ENCODE results near the gene PID1. TPM values are rescaled to one million over a fixed set of nuclear protein-coding genes. Genes with fewer than 3 reads are reported as not detected.

Gene PID1
- polyA plus RNA-seq, 1 of the 3 experiments (the other 2 are of a cell fraction), result 0.16 TPM

DNA sequence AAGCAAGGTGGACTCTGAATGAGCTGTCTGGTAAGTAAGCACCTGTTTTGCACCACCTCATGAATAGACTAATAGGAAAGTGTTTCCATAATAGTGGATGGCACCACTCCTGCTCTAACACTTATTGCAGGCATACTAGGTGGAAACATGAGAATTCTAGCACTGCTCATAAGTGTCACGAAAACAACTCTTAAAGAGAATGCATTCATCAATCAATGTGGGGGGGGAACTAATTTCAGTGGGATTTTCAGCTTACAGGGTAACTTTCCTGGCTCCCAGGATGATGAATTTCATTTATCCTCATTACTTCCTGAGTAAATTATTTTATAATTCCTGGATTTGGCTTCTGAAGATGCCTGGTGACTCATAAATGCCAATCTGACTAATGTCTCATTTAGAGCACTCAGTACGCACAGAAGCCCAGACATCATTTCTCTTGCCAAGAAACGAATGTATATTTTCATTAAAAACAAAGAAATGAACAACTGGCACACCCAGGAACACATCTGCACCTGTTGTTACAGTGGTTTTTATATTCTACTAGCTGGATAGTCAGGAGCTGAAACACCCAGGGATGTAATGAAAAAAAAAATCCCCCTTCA is 129.6 kb downstream of the PID1 start:
- CTCF ChIA-PET, result interaction anchor here (1.0 to 1.1 kb wide), 2 partner anchors 9 to 57 kb away, joined by 3 read pairs; no protein-coding TSS in a partner anchor

More for the DNA sequence above, 129.6 kb downstream of the PID1 start:
- no peaks in the 10 kb centered on the region for H3K9me2 ChIP-seq
- TF ChIP-seq RFX5 (IDR thresholded peaks at IDR 0.05; ENCODE audit: low read length) (no peak), TAF1 (IDR thresholded peaks at IDR 0.05; ENCODE audit: borderline replicate concordance, low read depth, low read length) (no peak), YY1 (IDR thresholded peaks at IDR 0.05; ENCODE audit: low read depth) (no peak), CHD2 (IDR thresholded peaks at IDR 0.05; ENCODE audit: low read length, partially characterized antibody) (no peak), TEAD4 (IDR thresholded peaks at IDR 0.05; ENCODE audit: borderline replicate concordance, insufficient read depth) (no peak), SIN3A (IDR thresholded peaks at IDR 0.05; ENCODE audit: borderline replicate concordance, low read depth, low read length) (no peak), GATA2 (CRISPR knock-in tag; IDR thresholded peaks at IDR 0.05) (no peak), TCF12 (IDR thresholded peaks at IDR 0.05) (no peak), RXRA (IDR thresholded peaks at IDR 0.05; ENCODE audit: borderline replicate concordance, low read depth) (no peak), GABPA (IDR thresholded peaks at IDR 0.05; ENCODE audit: low read depth) (no peak), JUND (IDR thresholded peaks at IDR 0.05) (no peak), RCOR1 (IDR thresholded peaks at IDR 0.05; ENCODE audit: low read length) (no peak), NFIC (IDR thresholded peaks at IDR 0.05; ENCODE audit: borderline replicate concordance) (no peak), FOXJ3 (CRISPR knock-in tag; IDR thresholded peaks at IDR 0.05) (no peak)
- TF ChIP-seq, protein P1, sequence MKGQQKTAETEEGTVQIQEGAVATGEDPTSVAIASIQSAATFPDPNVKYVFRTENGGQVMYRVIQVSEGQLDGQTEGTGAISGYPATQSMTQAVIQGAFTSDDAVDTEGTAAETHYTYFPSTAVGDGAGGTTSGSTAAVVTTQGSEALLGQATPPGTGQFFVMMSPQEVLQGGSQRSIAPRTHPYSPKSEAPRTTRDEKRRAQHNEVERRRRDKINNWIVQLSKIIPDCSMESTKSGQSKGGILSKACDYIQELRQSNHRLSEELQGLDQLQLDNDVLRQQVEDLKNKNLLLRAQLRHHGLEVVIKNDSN (IDR thresholded peaks at IDR 0.05; ENCODE audit: borderline replicate concordance, low read depth), result no peak
- TF ChIP-seq, protein P2, sequence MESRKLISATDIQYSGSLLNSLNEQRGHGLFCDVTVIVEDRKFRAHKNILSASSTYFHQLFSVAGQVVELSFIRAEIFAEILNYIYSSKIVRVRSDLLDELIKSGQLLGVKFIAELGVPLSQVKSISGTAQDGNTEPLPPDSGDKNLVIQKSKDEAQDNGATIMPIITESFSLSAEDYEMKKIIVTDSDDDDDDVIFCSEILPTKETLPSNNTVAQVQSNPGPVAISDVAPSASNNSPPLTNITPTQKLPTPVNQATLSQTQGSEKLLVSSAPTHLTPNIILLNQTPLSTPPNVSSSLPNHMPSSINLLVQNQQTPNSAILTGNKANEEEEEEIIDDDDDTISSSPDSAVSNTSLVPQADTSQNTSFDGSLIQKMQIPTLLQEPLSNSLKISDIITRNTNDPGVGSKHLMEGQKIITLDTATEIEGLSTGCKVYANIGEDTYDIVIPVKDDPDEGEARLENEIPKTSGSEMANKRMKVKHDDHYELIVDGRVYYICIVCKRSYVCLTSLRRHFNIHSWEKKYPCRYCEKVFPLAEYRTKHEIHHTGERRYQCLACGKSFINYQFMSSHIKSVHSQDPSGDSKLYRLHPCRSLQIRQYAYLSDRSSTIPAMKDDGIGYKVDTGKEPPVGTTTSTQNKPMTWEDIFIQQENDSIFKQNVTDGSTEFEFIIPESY (IDR thresholded peaks at IDR 0.05; ENCODE audit: borderline replicate concordance, low read depth), result no peak
- TF ChIP-seq, protein P3, sequence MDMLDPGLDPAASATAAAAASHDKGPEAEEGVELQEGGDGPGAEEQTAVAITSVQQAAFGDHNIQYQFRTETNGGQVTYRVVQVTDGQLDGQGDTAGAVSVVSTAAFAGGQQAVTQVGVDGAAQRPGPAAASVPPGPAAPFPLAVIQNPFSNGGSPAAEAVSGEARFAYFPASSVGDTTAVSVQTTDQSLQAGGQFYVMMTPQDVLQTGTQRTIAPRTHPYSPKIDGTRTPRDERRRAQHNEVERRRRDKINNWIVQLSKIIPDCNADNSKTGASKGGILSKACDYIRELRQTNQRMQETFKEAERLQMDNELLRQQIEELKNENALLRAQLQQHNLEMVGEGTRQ (IDR thresholded peaks at IDR 0.05; ENCODE audit: borderline replicate concordance, low read depth, low read length), result no peak
- TF ChIP-seq, protein P4, sequence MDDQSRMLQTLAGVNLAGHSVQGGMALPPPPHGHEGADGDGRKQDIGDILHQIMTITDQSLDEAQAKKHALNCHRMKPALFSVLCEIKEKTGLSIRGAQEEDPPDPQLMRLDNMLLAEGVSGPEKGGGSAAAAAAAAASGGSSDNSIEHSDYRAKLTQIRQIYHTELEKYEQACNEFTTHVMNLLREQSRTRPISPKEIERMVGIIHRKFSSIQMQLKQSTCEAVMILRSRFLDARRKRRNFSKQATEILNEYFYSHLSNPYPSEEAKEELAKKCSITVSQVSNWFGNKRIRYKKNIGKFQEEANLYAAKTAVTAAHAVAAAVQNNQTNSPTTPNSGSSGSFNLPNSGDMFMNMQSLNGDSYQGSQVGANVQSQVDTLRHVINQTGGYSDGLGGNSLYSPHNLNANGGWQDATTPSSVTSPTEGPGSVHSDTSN (IDR thresholded peaks at IDR 0.05), result no peak
- TF ChIP-seq, protein P5, sequence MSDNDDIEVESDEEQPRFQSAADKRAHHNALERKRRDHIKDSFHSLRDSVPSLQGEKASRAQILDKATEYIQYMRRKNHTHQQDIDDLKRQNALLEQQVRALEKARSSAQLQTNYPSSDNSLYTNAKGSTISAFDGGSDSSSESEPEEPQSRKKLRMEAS (IDR thresholded peaks at IDR 0.05; ENCODE audit: low read depth), result no peak
- H3K9me3 ChIP-seq, result no peaks in the 10 kb centered on the region; the same call in 1 of the 2 replicates
- H3K79me2 ChIP-seq (ENCODE audit: insufficient read depth), result no peaks in the 10 kb centered on the region
- H3K4me1 ChIP-seq (ENCODE audit: control insufficient read depth in 1 of 2, insufficient read depth in 2 of 2, low read depth in 1 of 2, low read length in 1 of 2), result no peaks in the 10 kb centered on the region
- H3K27ac ChIP-seq (ENCODE audit: low read depth in 2 of 2, low read length in 1 of 2), result no peak overlapping the region
- no peak overlapping the region for H3K9ac ChIP-seq
- H4K20me1 ChIP-seq (ENCODE audit: insufficient read depth), result no peaks in the 10 kb centered on the region
- H3K36me3 ChIP-seq (replicated peaks in 1 of 2; ENCODE audit: control insufficient read depth in 1 of 2, insufficient read depth in 2 of 2, low read length in 1 of 2), result no peaks in the 10 kb centered on the region
- no peak overlapping the region for H3K4me2 ChIP-seq
- no peaks in the 10 kb centered on the region for H3F3A ChIP-seq (replicated peaks; ENCODE audit: insufficient read depth)
- H3K27me3 ChIP-seq (ENCODE audit: insufficient read depth), result no peaks in the 10 kb centered on the region
- H3K4me3 ChIP-seq (ENCODE audit: low read depth in 2 of 2, low read length in 1 of 2), result no peak overlapping the region
- WGBS (ENCODE audit: low lambda C conversion rate), result 8% methylated on average over 3 of the region's 3 CpGs
- no peak for DNase-seq
- no peak overlapping the region for H2AFZ ChIP-seq (ENCODE audit: low read depth)
- POLR2A ChIA-PET, result no interaction called here
